ENCODE measurements around the gene SLC36A1.
"Not testable (repeated sequence)": the region's sequence is repeated elsewhere in the genome, so short reads cannot be mapped to it uniquely, and the experiment has no call there.

Gene SLC36A1

DNA sequence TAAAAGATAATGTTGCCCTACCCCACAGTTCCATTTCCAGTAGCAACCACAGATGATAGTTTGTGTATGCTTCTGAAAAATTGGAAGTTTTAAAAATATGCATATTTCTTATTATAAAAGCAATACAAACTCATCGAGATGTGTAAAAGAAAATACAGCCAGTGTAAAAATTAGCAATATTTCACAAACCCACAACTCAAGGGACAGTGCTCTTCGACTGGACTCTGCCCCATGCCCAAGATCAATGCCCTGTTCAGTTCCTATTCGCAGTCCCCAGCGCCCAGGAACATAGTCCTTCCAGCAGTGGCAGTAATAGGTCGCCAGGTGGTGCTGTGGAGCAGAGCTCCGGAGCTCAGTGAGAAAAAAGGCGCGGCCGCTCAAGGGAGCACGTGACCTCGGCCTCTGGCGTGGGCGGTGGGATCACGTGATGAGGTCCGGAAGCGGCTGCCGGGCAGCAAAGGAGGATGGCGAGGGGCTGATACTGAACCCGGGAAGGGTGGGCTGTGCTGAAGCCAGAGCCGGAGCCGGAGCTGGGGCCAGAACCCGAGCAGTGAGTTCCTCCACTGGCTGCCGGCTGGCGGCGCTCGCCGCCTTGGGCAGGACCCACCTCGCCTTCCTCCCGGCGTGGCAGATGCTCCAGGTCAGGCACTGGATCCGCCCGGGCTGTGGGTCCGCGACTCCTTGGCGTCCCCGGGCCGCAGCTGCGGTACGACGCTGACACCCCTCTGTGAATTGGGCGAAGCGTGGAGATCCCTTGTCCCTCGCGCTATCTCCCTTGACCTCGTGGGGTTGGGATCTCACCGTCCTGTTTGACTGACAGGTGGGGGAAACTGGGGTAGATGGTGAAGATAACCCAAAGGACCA is at the start of gene SLC36A1:
SLC36A1 (plus strand) TSS at position 430 of the 864 bp plus-strand sequence. CDS start 11,190 bp downstream, outside the sequence.
- peak; percentile 96 for DNase-seq

DNA sequence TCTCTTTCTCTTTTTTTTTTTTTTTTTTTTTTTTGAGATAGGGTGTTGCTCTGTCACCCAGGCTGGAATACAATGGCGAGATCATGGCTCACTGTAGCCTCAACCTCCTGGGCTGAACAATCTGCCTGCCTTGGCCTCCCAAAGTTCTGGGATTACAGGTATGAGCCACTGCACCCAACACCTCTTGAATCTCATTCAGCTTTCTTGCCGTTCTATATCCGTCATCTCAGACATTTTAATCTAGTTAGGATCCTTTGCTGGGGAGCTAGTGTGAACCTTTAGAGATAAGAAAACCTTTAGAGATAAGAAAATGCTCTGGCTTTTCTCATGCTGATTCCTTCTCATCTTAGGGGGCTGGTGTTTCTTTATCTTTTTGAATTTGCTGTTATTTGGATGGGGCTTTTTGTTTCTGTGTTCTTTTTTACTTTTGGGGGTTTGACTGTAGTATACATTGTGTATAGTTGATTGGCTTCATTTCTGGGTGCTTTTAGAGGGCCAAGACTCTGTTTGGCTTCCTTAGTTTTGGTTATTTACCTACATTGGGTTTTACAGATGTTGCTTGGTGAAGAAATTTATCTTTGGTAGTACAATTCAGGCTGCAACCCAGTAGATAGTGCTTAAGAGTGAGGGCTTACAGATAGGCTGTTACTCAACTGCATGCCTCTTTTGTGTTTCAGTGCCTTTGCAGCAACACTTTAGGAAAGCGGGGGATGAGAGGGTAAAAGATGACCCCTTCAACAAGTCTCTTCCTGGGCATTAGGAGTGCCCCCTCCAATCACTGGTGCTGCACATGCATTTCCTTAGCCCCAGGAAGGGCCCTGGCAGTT is 41.9 kb upstream of the SLC36A1 start:
- DNase-seq: no peak

DNA sequence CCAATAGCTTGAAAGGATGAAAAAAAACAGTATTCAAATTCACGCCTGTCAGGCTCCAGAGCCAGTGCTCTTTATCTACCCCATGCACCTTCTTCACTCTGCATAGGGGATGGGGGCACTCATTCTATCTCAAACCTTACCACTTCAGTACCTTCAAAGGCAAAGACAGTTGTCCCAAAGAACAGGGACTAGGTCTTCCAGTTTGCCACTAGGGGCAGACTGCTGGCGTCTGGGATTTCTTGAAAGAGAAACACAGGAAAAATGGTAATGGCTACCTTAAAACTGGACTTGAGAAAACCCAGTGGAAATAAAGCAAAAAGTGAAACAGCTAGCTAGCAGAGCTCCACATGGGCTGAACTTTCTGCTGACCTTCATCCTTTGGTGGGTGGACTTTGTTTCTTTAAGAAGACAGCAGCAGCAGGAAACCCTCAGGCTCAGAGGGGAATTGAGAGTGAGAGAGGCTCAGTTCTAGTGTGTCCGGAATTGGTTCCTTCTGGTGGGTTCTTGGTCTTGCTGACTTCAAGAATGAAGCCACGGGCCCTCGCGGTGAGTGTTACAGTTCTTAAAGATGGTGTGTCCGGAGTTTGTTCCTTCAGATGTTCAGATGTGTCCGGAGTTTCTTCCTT is 41.0 kb upstream of the SLC36A1 start:
- DNase-seq: no peak

DNA sequence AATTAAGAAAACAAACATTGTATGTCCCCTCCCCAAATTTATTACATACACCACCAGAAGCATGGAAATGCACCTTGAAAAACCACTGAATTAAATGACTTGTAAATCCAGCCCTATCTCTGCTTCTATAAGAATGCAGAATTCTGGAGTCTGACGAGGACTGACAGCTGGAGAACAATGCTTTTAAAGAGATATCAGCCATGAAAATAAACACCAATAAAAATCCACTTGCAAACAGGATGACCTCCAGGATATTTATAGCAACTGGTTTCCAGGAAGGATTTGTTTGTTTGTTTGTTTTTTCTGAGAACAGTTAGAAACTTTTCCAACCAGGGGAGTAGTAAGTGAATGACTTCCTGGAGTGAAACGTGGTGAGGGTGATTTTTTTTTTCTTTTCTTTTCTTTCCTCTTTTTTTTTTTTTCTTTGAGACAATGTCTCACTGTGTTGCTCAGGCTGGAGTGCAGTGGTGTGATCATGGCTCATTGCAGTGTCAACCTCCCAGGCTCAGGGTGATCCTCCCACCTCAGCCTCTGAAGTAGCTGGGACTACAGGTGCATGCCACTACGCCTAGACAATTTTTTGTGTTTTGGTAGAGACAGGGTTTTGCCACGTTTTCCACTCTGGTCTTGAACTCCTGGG is 38.7 kb upstream of the SLC36A1 start:
- no peak for DNase-seq

DNA sequence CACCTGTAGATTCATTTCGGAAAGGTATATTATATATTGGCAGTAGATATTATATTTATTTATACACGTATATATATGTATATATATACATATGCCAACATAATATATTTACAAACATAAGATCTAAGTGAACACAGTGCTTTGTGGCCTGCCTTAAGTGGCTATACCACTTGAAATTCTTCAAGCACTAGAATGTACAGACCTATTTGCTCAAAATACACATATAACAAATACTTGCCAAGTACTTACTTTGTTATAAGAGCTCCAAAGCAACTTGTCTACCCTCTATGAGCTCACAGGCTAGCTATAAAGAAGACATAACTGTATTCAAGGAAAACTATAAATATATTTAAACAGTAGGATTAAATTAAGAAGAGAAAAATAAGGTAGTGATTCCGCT is 33.6 kb upstream of the SLC36A1 start:
- no peak for DNase-seq

DNA sequence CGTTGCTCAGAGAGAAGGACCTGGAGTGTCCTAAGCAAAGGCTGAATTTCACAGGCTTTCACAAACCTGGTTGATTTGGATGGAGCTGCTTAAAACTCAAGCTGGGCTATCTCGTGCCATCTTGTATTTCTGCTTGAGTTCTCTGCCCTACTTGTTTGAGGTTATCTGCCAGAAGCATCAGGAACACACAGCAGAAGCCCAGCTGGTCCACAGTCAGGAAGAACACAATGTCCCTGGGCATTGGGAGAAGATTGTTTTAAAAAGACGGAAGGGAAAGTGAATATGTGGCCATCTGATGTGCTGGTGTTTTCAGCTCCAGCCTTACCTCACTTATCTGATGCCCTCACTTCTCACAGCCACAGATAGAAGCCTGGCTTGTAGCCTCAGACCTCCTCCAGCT is 32.9 kb upstream of the SLC36A1 start:
- DNase-seq: no peak

DNA sequence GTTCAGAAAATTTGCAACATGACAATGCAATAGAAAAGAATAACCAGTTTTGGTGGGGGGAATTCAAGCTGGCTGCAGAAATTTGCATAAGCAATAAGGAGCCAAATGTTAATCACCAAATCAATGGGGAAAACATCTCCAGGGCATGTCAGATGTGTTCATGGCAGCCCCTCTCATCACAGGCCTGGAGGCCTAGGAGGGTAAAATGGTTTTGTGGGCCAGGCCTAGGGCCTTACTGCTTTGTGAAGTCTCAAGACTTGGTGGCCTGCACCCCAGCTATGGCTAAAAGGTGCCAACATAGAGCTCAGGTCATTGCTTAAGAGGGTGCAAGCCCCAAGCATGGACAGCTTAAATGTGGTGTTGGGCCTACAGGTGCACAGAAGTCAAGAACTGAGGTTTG is 29.7 kb upstream of the SLC36A1 start:
- no peak for DNase-seq

DNA sequence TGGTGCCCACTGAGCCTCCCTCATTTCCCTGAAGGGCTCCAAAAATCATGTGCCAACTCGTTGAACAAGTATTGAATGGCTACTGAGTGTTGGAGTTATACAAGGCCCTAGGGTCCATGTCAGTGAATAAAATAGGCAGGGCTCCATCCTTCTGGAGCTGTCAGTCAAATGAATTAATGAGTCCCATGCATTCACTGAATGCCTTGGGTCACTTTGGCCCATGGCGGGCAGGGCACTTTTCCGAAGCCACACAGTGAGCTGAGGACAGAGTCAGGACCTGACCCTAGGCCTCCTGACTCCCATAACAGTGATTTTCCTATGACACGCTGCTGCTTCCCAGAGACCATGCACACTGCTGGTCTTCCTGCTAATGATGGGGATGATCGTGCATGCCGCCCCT is 27.3 kb upstream of the SLC36A1 start:
- DNase-seq: no peak

DNA sequence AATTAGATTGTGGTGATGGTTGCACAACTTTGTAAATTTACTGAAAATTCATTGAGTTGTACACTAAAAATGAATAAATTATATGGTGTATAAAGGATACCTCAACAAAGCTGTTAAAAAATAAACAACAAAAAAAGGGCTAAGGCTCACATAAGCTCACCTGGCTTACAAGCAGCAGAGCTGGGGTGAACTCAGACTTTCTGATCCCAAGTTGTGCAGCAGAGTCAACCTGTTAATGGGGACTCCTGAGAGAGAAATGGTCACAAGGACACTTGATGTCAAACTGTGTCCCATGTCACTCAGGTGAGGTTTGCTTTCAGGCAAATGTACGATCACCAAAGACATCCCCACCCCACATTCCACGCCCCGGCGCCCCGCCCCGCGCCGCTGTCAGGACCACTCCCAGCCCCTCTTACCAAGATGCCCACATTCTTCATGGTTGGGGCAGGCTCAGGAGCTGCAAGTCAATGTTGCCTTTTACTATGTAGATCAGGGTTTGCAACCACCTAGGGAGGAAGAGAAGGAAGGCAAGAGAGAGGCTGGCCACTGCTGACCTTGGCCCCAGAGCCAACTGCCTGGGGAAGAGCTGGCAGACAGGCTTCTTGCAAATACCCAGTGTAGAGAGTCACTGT is 22.4 kb upstream of the SLC36A1 start:
- no peak for DNase-seq

DNA sequence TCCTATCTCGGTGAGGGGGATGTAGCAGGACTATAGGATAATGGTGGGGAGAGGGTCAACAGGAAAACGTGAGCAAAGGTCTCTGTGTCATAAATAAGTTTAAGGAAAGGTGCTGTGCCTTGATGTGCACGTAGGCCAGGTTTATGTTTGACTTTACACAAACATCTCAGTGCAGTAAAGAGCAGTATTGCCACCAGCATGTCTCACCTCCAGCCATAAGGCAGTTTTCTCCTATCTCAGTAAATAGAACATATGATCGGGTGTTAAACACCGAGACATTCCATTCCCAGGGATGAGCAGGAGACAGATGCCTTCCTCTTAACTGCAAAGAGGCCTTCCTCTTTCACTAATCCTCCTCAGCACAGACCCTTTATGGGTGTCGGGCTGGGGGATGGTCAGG is 21.1 kb upstream of the SLC36A1 start:
- not testable (repeated sequence) for DNase-seq

DNA sequence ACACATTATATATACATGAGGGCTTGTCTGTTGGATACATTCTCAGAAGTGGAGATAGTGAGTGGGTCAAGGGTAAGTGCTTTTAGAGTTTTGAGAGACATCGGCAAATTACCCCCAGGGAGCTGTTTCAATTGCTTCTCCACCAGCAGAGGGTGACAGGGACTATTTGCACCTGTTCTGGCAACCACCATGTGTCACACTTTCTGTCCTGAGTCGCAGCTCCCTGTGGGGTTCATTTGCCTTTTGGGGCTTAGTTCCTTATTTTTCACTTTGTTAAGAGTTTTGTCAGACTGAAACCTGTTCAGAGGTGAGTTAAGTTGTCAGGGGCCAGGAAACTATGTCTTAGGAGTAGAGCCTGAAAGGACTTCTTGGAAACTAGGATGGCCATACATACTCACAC is 20.1 kb upstream of the SLC36A1 start:
- no peak for DNase-seq

DNA sequence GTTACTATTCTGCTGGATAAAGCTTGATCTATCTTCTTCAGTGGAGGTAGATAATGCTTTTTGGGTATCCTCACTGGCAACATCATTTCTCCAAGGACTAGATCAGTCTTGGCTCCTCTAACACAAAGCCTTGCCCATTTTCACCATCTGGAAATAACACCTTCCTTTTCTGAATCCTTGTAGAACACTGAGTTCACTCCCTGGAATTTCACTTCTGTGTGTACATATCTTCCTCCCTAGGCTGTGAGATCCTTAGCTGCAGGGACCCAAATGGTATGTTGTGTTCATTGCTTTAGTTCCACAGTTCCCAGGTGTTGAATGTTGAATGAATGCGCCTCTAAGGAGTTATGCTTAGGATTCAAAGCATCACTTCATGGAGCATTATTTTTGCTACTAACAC is 16.7 kb upstream of the SLC36A1 start:
- no peak for DNase-seq

DNA sequence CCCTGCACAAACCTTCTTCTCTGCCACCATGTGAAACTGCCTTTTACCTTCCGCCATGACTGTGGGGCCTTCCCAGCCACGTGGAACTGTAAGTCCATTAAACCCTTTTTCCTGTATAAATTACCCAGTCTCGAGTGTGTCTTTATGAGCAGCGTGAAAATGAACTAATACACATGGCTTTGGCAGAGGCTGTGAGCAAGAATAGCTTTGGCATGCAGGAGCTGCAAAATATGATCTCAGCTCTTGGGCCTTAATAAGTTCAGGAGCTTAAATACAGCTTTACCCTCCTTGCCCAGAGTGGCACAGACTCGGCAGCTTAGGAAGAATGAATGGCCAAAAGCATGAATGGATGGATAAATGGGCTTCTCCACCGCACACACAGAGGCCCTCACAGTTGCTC is 15.7 kb upstream of the SLC36A1 start:
- DNase-seq: no peak

DNA sequence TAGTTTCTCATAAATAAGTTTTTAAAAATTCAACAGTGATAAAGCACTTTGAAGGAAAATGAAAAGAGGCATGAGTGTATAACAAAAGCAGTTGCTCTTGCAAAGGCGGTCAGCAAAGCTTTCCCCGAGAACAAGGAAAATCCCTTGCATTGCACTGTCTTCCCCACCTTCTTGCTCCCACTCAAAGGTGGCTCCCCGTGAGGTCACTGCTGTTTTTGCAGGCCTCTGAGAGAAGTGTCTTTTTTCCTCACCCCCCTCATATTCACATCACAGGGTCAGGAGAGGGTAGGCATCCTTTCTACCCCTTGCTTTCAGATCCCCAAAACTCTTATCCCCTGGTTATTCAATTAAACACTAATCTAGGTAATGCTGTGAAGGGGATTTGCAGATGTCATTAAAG is 15.2 kb upstream of the SLC36A1 start:
- DNase-seq: no peak

DNA sequence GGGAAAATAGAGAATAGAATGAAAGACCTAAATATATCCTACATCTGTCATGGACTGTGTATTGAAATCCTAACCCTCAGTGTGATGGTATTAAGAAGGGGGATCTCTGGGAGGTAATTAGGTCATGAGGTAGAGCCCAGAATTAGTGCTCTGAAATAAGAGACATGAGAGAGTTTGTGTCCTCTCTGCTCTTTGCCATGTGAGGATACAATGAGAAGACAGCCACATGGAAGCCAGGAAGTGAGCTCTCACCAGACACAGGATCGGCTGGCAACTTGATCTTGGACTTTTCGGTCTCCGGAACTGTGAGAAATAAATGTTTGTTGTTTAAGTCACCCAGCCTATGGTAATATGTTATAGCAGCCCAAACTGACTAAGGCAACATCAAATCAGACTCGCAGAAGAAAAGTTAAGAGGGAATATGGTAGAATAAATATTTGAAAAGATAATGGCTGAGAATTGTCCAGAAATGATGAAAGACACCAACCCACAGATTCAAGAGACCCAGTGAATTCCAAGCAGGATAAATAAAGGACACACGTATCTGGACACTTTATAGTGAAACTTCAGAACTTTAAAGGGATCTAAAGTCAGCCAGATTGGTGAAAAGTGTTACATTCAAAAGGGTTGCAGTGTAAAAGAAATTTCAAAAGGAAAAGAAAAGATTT is 12.7 kb upstream of the SLC36A1 start:
- DNase-seq: no peak

DNA sequence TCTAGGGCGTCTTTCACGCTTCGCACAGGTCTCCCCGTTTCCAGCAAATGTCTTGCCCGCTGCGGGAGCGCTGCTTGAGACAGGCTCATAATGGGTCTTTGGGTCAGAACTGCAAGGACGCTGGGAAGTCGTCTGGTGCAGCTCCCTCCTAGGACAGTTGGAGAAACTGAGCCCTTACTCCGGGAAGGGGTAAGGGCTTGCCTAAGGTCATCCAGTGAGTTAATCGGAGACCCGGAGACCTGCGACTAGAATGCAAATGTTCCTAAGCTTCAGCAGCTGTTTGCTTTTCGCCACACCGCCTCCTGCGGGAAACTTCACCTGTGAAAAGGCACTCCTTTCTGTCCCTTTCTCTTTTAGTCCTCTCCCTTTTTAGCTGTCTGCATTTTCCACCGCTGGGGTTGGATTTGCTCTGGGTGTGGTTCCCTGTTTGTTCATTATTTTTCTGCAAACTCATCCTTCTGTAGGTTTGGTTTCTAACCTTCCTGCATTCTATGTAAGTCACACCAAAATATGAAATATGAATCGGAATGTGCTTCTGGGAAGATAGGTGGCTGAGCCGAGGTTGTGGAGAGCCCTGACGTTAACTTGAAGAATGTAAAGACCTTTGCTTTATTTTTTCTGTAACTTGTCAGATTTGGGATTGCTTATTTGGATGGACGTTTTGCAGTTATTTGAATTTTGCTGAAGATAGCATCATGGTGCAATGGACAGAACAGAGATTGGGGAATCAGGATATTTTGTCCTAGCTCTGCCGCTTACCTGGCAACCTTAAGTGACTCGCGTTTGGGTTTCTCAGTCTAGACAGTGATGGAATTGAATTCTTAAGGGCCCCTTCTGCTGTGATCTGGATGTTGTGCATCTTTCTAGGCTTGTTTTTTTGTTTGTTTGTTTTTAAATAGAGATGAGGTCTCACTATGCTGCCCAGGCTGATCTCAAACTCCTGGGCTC is 909 bp downstream of the SLC36A1 start:
- peak; percentile 17 for DNase-seq

DNA sequence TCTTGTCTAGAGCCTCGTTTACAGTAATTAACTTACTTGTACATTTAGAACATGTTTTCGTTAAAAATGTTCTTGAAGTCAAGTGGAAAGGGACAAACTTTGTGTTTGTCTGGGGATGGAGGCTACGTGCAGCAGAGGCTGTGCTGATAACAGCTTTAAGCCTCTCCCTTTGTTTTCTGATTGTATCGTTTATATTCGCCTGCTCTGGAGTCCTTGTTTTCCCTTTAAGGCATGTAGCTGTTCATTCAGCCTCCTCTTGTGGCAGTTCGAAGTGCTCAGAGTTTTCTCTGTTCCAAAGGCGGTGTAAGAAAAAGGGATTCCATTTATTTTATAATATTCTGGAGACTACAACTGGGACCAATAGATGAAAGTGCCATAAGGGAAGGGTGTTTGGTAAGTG is 1.9 kb downstream of the SLC36A1 start:
- no peak for DNase-seq

DNA sequence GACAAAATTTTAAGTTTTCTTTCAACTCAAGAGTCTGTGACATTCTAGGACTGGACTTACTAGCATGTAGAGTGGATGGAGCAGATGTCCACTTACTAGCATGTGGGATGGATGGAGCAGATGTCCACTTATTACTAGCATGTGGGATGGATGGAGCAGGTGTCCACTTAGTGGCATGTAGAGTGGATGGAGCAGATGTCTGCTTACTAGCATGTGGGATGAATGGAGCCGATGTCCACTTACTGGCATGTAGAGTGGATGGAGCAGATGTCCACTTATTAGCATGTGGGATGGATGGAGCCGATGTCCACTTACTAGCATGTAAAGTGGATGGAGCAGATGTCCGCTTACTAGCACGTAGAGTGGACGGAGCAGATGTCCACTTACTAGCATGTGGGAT is 2.4 kb downstream of the SLC36A1 start:
- DNase-seq: no peak

DNA sequence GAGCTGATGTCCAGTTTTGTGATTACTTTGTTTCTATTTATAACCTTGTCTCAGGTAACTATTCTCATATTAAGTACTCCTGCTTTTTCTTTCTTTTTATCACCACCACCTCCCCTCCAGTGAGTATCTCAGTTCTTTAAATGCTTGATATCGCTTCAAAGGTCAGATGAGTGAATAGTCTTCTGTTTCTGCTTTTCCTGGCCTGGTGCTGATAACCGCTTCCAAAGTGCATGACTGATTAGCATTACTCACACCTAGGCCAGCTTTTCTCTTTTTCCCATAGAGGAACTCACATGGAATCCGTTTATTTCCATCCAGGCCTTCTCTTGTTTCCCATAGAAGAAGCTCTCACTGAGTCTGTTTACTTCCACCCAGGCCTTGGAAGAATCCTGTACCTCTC is 3.2 kb downstream of the SLC36A1 start:
- DNase-seq: no peak

DNA sequence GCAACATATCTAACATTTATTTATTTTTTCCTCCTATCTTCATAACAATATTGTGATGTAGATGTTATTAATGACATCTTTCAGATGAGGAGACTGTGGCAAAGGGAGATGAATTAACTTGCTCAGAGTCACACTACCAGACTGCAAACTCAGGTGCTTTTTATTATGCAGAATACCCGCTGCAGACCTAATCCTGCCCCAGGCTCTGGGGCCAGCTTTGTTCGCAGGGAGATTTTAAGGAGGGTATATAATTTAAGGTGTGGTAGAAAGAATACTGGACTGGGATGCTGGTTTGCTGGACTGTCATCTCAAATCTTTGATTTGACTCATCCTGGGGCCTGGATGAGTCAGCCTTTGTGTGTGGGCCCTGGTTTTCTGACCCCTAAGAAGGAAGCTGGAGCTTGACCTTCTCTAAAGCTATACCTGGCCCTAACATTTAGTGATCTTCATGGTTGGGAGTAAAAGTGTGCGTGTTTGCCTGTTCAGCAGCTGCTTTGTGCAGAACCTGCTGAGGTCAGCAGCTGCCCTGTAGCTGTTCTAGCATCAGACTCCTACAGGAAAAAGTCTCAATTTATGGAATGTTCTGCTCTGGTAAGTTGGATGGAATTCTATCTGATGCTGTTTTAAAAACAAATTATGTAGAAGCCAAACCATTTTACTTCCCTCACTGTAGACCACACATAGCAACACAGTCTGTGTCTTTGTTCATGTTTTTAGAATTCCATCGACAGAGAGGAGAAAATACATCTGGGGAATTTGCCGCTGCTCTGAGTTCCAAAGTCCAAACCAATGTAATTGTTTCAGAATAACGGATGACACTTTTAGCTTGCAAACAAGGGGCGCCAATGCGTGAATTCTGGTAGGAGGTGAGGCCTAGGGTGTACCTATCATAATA is 4.5 kb downstream of the SLC36A1 start:
- DNase-seq: no peak
